Activated CD4-positive, alpha-beta T cell treated with anti-CD3 and anti-CD28 coated beads, Interleukin-2, amount 10 ng/mL, durations not matched to agents 7 days and 5 days (primary cell): ENCODE data around the gene TRPM3. TPM values are rescaled to one million over a fixed set of nuclear protein-coding genes. Genes with fewer than 3 reads are reported as not detected.

Source experiments
- CTCF ChIA-PET: fragments of 350-600 bp; sonication (Branson Sonifier 250); formaldehyde crosslinking; loops from one replicate; lab custom pipeline; 2021; ENCODE audit warnings: antibody characterized with exemption; lab: Charles Lee
- POLR2A ChIA-PET: fragments of 350-600 bp; sonication (Branson Sonifier 250); formaldehyde crosslinking; loops from one replicate; lab custom pipeline; 2021; ENCODE audit warnings: antibody characterized with exemption; lab: Charles Lee
- DNase-seq: peaks from one replicate; pipeline ENCODE4 v3.0.0-alpha.2; 2020
- H3K27ac Mint-ChIP-seq: one replicate; pipeline ENCODE4 v1.8.0; 2021; ENCODE audit warnings: mild to moderate bottlenecking, moderate library complexity, mixed read lengths
- H3K27me3 Mint-ChIP-seq: one replicate; pipeline ENCODE4 v1.8.0; 2021; ENCODE audit warnings: mixed read lengths
- H3K36me3 Mint-ChIP-seq: one replicate; pipeline ENCODE4 v1.8.0; 2021; ENCODE audit warnings: low read depth, mixed read lengths
- H3K4me1 Mint-ChIP-seq: one replicate; pipeline ENCODE4 v1.8.0; 2021; ENCODE audit warnings: mixed read lengths
- H3K4me3 Mint-ChIP-seq: one replicate; pipeline ENCODE4 v1.8.0; 2021; ENCODE audit warnings: mild to moderate bottlenecking, moderate library complexity, mixed read lengths
- H3K9me3 Mint-ChIP-seq: one replicate; pipeline ENCODE4 v1.8.0; 2021; ENCODE audit warnings: mixed read lengths
- total RNA-seq, 2 experiments: library from RNA; stranded (reverse); gene quantifications; one replicate each; pipeline ENCODE4 v1.2.3, GENCODE V29; 2021

The TRPM3 gene
- total RNA-seq, 2 experiments from 2014 or later, result not detected

DNA sequence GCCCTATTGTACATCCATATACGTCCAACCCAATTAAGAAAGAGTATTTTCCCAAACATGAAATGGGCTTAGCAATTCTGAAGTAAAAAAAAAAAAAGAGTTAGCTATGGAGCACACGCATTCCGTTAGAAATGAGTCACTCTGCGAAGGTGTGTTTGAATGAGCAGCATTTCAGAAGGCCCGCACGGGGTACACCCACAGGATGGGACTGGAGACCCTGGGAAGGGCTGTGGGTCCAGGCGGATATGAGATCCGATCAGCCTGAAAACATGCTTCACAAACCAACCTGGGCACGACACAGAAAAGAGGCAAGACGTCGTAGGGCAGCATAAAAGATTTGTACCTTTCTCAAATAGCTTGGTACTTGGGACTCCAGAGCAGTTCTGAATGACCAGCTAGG, 533.0 kb downstream of the TRPM3 start:
- Mint-ChIP-seq H3K4me3 (no peak overlapping the region), H3K27ac (no peak overlapping the region), H3K27me3 (no peaks in the 10 kb centered on the region), H3K4me1 (no peaks in the 10 kb centered on the region), H3K36me3 (no peaks in the 10 kb centered on the region), H3K9me3 (peaks cover 2% of the 10 kb centered on the region)
- no peak for DNase-seq
- POLR2A ChIA-PET, result no interaction called here
- CTCF ChIA-PET, result no interaction called here

DNA sequence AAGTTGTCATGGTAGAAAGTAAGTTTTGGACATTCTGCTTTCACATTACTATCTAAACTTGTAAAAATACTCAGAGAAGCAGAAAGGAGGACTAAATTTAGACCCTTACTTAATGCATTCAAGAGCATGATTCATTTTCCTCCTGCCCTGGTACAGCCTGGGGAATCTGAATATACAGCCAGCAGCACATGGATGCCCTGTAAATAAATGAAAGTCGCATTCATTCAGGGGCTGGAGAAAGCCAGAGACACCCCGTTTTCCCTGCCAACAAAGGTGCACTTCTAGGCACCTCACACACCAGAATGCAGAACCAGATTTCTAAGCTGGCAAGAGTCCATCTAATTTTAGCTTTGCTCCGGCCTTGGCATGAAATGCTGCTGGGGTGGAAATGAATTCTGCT, 534.2 kb downstream of the TRPM3 start:
- ChIA-PET CTCF (interaction anchor here (0.8 kb wide), 1 partner anchor 15 kb away, joined by 4 read pairs; no protein-coding TSS in a partner anchor), POLR2A (no interaction called here)
- Mint-ChIP-seq H3K4me1 (no peaks in the 10 kb centered on the region), H3K4me3 (no peak overlapping the region), H3K27me3 (no peaks in the 10 kb centered on the region), H3K36me3 (no peaks in the 10 kb centered on the region), H3K9me3 (peaks cover 2% of the 10 kb centered on the region), H3K27ac (no peak overlapping the region)
- no peak for DNase-seq

DNA sequence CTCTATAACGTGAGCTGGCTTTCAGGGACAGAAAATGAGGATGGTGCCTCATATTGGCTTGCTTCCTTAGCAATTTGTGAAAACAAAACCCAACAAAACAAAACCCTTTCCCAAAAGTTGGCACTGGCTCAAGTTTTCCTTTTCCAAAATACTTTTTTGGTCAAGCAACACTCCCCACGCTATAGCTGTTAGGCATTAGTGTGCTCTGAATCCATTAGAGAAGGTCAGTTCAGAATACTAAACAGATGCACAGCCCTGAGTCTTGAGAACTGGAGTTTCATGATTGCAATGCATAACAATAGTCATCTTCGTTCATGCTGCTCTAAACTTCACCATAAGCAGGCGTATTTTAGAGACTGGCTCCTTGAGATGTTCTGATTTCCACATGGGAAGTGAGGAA, 534.9 kb downstream of the TRPM3 start:
- no peaks in the 10 kb centered on the region for H3K27me3 Mint-ChIP-seq
- no peaks in the 10 kb centered on the region for H3K36me3 Mint-ChIP-seq
- no peak for DNase-seq
- peaks cover 2% of the 10 kb centered on the region for H3K9me3 Mint-ChIP-seq
- no peak overlapping the region for H3K4me3 Mint-ChIP-seq
- ChIA-PET POLR2A (no interaction called here), CTCF (interaction anchor here (0.8 kb wide), 1 partner anchor 11 kb away, joined by 3 read pairs; no protein-coding TSS in a partner anchor)
- H3K4me1 Mint-ChIP-seq, result no peaks in the 10 kb centered on the region
- H3K27ac Mint-ChIP-seq, result no peak overlapping the region

DNA sequence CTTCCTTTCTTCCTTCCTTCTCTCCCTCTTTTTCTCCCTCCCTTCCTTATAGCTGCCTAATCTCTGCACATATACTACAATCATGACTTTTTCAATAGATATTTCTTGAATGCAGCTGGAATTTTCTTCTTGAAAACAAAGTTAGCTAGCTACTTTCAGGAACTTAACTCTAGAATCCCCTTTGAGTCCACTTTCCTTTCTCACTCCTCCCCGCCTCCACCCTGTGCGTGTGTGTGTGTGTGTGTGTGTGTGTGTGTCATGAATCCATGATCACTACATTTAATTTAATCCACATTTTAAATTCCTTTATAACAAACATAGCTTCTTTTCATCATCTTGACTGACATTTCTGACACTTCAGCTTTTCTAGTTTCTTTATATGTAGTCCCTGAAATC, 539.5 kb downstream of the TRPM3 start:
- DNase-seq, result no peak
- Mint-ChIP-seq H3K9me3 (no peaks in the 10 kb centered on the region), H3K4me3 (no peak overlapping the region), H3K27me3 (no peaks in the 10 kb centered on the region), H3K4me1 (no peaks in the 10 kb centered on the region), H3K27ac (no peak overlapping the region), H3K36me3 (no peaks in the 10 kb centered on the region)
- POLR2A ChIA-PET, result no interaction called here
- CTCF ChIA-PET, result interaction anchor here (0.6 to 0.9 kb wide), 2 partner anchors 11 to 140 kb away, joined by 3 to 4 read pairs; no protein-coding TSS in a partner anchor

DNA sequence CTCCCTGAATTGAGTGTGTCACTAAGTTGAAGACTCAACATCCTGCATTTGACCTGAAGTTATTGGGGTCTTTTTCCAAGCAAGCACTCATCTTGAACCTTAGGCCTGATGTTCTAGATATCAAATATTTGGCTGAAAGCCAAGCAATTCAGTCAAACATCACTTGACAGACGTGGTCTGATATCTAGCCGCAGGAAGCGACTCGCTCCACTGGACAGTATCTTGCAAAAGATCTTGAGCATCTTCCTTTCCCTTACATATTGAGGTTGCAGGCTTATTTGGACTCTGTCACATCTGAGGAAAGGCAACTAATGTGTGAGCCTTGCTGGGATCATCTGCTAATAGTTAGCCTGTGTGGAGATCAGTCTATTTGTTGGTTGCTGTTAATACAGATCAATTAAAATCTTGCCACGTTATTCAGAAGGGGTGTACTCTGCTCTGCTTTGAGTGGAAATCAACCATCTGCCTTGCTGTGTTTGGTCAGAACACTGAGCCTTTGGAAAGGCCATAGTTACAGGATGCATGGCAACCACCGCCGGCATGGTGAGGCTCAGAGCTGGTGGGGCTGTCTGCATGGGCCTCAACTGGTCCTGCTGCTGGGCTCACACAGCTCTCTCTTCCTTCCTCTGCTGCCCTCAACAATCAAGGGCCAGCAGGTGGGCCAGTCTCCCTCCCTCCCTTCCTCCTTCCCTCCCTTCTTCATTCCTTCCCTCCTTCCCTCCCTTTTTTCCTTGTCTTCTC, 540.0 kb downstream of the TRPM3 start:
- Mint-ChIP-seq H3K27ac (no peak overlapping the region), H3K4me3 (no peak overlapping the region), H3K9me3 (no peaks in the 10 kb centered on the region), H3K27me3 (no peaks in the 10 kb centered on the region), H3K36me3 (no peaks in the 10 kb centered on the region), H3K4me1 (no peaks in the 10 kb centered on the region)
- ChIA-PET POLR2A (no interaction called here), CTCF (interaction anchor here (0.6 kb wide), 1 partner anchor 139 kb away, joined by 3 read pairs; no protein-coding TSS in a partner anchor)
- no peak for DNase-seq

DNA sequence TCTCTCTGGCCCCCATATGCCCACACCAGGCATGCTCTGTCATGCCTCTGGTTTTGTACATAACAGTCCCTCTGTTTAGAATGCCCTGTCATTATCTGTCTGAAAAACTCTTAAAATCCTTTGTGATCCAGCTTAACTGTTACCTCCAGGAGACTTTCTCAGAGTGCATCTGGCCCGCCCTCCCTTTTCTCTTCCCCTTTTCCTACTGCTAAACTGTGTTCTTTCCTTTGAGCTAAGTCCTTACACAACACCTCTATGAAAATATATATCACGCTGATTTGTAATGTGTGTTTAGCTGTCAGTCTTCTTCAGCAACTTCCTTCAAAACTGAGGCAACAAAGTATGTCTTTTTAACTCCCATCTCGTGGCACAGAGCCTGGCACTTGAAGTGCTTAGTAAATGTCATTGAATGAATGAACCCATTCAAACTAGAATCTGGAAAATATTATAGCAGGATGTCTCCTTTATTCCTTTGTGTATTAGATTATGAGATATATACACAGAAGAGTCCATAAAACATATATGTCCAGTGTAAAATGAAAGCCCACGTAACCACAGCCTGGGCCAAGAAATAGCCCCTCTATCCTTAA, 540.7 kb downstream of the TRPM3 start:
- Mint-ChIP-seq H3K27ac (no peak overlapping the region), H3K36me3 (no peaks in the 10 kb centered on the region), H3K4me3 (no peak overlapping the region), H3K27me3 (no peaks in the 10 kb centered on the region), H3K9me3 (no peaks in the 10 kb centered on the region), H3K4me1 (no peaks in the 10 kb centered on the region)
- CTCF ChIA-PET, result interaction anchor here (0.6 to 2.0 kb wide), 3 partner anchors 10 to 182 kb away, joined by 4 to 5 read pairs (median 5); no protein-coding TSS in a partner anchor
- DNase-seq, result no peak
- POLR2A ChIA-PET, result no interaction called here

DNA sequence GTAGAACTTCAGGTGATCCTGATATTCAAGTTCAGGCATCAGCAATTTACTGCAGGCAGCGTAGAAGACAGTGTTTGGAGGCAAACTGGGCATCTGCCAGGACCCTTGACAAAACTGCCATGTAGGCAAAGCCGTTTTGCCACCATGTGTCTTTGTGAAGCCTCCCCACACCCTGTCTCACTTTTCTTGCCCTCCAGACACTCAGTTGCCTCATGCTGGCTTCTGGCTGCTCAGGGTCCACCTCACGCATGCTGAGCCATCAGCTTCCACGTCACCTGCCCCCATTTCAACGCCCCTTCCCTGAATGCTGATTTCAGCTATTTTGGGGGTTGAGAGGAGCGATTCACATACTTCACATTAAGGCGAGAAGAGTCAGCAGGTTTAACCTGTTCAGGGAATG, 541.7 kb downstream of the TRPM3 start:
- Mint-ChIP-seq H3K4me1 (no peaks in the 10 kb centered on the region), H3K4me3 (no peak overlapping the region), H3K27ac (no peak overlapping the region), H3K36me3 (no peaks in the 10 kb centered on the region), H3K27me3 (no peaks in the 10 kb centered on the region), H3K9me3 (no peaks in the 10 kb centered on the region)
- no peak for DNase-seq
- CTCF ChIA-PET, result interaction anchor here (1.2 to 2.0 kb wide), 2 partner anchors 9 to 14 kb away, joined by 5 read pairs; no protein-coding TSS in a partner anchor
- POLR2A ChIA-PET, result no interaction called here

DNA sequence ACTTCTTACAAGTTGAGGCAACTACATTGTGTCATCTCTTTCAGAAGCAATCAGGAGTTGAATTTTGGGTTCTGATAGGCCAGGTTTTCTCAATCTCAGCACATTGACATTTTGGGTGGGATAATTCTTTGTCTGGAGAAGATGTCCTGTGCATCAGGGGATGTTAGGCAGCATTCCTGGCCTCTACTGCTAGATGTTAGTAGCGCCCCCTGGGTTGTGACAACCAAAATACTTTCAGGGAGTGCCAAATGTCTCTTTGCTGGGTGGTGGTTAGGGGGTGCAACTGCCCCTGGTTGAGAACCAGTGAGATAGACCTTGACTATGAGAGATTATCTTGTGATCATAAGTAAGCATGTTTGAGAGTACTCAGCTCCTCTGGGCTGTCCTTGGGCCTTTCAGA, 542.7 kb downstream of the TRPM3 start:
- H3K27ac Mint-ChIP-seq, result no peak overlapping the region
- H3K4me1 Mint-ChIP-seq, result no peaks in the 10 kb centered on the region
- H3K9me3 Mint-ChIP-seq, result no peaks in the 10 kb centered on the region
- DNase-seq, result no peak
- peaks cover 5% of the 10 kb centered on the region for H3K36me3 Mint-ChIP-seq
- peaks cover 2% of the 10 kb centered on the region for H3K27me3 Mint-ChIP-seq
- POLR2A ChIA-PET, result no interaction called here
- H3K4me3 Mint-ChIP-seq, result no peak overlapping the region
- CTCF ChIA-PET, result interaction anchor here (0.6 to 2.0 kb wide), 2 partner anchors 13 to 162 kb away, joined by 3 to 5 read pairs; no protein-coding TSS in a partner anchor

DNA sequence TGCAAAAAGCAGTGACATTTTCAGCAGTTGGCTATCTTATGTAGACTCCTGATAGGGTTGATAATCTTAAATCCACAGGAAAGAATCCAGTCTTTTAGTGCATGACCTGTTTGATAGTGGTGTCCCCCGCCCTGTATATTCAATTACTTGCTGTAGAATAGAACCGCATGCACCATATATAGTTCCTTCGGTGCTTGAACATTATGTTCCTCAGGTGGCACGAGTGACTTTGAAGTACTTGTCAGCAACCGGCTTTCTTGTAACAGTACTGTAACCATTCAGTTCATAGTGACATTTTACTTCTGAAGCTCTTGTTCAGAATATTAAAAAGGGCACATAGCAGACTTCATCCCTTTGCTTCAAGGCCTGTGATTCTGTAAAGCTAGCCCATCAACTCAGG, 543.8 kb downstream of the TRPM3 start:
- H3K4me3 Mint-ChIP-seq, result no peak overlapping the region
- H3K36me3 Mint-ChIP-seq, result peaks cover 5% of the 10 kb centered on the region
- H3K9me3 Mint-ChIP-seq, result no peaks in the 10 kb centered on the region
- H3K27ac Mint-ChIP-seq, result no peak overlapping the region
- no peaks in the 10 kb centered on the region for H3K4me1 Mint-ChIP-seq
- DNase-seq, result no peak
- ChIA-PET CTCF (interaction anchor here (0.5 to 1.0 kb wide), 3 partner anchors 14 to 1379 kb away, joined by 3 to 4 read pairs (median 3); no protein-coding TSS in a partner anchor), POLR2A (no interaction called here)
- H3K27me3 Mint-ChIP-seq, result peaks cover 2% of the 10 kb centered on the region

DNA sequence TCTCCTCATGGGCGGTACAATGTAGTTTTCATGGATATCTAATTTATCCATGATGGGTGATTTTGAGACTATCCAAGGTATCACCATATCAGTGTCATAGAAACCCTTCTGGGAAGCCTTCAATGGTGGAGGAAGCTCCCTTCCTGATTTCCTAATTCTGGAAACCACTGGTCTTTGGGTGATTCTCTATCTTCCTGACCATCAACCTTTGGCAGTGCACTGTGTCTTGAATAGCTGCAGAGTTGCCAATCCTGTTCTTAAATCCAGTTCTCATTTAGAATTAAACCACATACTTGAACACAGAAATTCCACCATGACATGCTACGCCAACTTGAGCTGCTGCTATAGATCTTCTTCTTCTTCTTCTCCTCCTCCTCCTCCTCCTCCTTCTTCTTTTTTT, 545.3 kb downstream of the TRPM3 start:
- no peak for DNase-seq
- Mint-ChIP-seq H3K27ac (no peak overlapping the region), H3K4me3 (no peak overlapping the region), H3K9me3 (no peaks in the 10 kb centered on the region), H3K27me3 (peaks cover 2% of the 10 kb centered on the region), H3K36me3 (peaks cover 5% of the 10 kb centered on the region), H3K4me1 (no peaks in the 10 kb centered on the region)
- POLR2A ChIA-PET, result no interaction called here
- CTCF ChIA-PET, result interaction anchor here (0.5 to 1.4 kb wide), 4 partner anchors 9 to 212 kb away, joined by 3 to 6 read pairs (median 4); no protein-coding TSS in a partner anchor

DNA sequence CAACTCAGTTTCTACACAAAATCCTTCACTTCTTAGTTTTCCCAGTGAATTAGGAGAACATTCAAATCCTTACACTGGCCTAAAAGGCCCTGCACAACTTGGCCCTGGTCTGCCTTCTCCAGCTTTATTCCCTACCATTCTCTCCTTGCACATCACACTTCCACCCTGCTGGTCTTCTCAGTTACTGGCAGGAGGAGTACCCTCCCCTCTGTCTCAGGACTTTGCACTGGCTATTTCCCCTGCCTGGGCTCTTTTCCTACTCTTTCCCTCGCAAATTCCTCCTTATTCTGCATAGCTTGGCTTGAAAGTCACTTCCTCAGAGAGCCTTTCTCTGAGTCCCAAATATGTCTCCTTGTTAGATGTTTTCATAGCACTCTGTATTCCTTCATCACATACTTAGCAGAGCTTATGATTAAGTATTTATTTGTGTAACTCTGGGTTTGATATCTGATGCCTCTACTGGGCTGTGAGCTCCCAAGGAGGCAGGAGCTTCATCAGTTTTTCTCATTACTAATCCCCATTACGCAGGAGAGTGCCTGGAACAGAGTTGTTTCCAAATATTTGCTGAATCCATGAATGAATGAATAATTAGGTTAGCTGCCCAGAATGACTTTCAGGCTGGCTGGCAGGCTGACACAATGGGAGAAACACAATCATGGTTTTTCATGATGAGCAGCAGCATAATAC, 547.1 kb downstream of the TRPM3 start:
- no peaks in the 10 kb centered on the region for H3K4me1 Mint-ChIP-seq
- POLR2A ChIA-PET, result no interaction called here
- peaks cover 5% of the 10 kb centered on the region for H3K36me3 Mint-ChIP-seq
- H3K4me3 Mint-ChIP-seq, result no peak overlapping the region
- H3K27me3 Mint-ChIP-seq, result peaks cover 2% of the 10 kb centered on the region
- H3K9me3 Mint-ChIP-seq, result no peaks in the 10 kb centered on the region
- no peak overlapping the region for H3K27ac Mint-ChIP-seq
- CTCF ChIA-PET, result interaction anchor here (0.5 to 1.4 kb wide), 4 partner anchors 11 to 127 kb away, joined by 3 to 4 read pairs (median 4); no protein-coding TSS in a partner anchor
- no peak for DNase-seq

DNA sequence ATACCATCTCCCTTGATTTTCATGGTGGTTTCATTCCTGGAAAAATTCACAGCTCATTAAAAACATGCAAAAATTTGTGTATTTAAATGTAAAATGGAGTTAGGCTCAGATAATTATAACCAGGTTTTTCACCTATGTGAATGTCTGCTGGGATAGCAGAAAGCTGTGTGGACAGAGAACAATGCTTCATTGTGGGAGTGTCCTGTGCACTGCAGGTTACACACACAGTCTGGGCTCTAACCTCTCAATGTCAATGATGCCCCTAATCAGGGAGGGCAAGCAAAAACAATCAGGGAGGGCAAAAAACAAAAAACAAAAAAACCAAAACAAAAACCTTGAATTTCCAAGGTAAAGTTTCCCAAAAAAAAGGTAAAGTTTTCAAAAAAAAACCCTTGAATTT, 548.1 kb downstream of the TRPM3 start:
- POLR2A ChIA-PET, result no interaction called here
- Mint-ChIP-seq H3K36me3 (peaks cover 5% of the 10 kb centered on the region), H3K4me3 (no peak overlapping the region), H3K9me3 (no peaks in the 10 kb centered on the region), H3K27me3 (peaks cover 2% of the 10 kb centered on the region), H3K27ac (no peak overlapping the region), H3K4me1 (no peaks in the 10 kb centered on the region)
- CTCF ChIA-PET, result interaction anchor here (0.7 kb wide), 1 partner anchor 11 kb away, joined by 3 read pairs; no protein-coding TSS in a partner anchor
- DNase-seq, result no peak
